ENCODE measurements around the gene OR52B6. TPM values are rescaled to one million over a fixed set of nuclear protein-coding genes. Genes with fewer than 3 reads are reported as not detected.

OR52B6 gene
- total RNA-seq, 3 donors from 2014 or later (not counting 1 experiment from before 2014, with no cell fraction given): not detected

DNA sequence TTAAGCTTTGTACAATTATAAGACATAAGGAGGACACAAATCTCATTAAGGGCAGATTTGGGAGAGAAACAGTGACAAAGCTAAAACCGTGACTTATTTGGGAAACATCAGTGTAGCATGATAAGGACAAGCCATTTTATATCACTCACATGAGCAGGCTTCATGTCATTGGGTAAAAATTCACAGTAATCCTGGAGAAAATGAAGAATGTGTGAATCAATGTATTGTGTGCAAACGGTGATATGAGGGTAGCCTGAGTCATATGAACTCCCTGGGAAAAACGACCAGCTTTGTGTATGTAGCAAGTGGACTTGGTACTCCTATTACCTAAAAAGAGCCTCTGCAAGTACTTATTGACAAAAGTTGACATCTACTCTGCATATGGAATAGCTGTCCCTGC lies 38.1 kb downstream of the OR52B6 start:
- Mint-ChIP-seq H3K27ac (no peak overlapping the region), H3K4me3 (no peak overlapping the region), H3K27me3 (ENCODE audit: low read depth in 2 of 2) (no peaks in the 10 kb centered on the region), H3K4me1 (peaks cover 1 to 2% of the 10 kb centered on the region in 2 donors), H3K36me3 (no peaks in the 10 kb centered on the region), H3K9me3 (no peaks in the 10 kb centered on the region)
- Histone ChIP-seq H3K9me3 (ENCODE audit: control insufficient read depth, insufficient read depth, low read length) (no peaks in the 10 kb centered on the region), H3K4me3 (ENCODE audit: low read length) (no peak overlapping the region), H3K4me1 (ENCODE audit: control insufficient read depth, insufficient read depth, low read length) (no peaks in the 10 kb centered on the region), H3K27ac (ENCODE audit: low read length) (no peak overlapping the region), H3K36me3 (ENCODE audit: control insufficient read depth, insufficient read depth, low read length) (no peaks in the 10 kb centered on the region), H3K27me3 (ENCODE audit: control insufficient read depth, insufficient read depth, low read length) (no peaks in the 10 kb centered on the region)
- DNase-seq: no peak
- intact Hi-C loops (cut with micrococcal nuclease): no loop called here
- no peak for TF ChIP-seq CTCF (IDR thresholded peaks at IDR 0.05)
- 89% methylated on average over 3 of the region's 3 CpGs for WGBS (ENCODE audit: insufficient coverage)
- ATAC-seq: no peak

DNA sequence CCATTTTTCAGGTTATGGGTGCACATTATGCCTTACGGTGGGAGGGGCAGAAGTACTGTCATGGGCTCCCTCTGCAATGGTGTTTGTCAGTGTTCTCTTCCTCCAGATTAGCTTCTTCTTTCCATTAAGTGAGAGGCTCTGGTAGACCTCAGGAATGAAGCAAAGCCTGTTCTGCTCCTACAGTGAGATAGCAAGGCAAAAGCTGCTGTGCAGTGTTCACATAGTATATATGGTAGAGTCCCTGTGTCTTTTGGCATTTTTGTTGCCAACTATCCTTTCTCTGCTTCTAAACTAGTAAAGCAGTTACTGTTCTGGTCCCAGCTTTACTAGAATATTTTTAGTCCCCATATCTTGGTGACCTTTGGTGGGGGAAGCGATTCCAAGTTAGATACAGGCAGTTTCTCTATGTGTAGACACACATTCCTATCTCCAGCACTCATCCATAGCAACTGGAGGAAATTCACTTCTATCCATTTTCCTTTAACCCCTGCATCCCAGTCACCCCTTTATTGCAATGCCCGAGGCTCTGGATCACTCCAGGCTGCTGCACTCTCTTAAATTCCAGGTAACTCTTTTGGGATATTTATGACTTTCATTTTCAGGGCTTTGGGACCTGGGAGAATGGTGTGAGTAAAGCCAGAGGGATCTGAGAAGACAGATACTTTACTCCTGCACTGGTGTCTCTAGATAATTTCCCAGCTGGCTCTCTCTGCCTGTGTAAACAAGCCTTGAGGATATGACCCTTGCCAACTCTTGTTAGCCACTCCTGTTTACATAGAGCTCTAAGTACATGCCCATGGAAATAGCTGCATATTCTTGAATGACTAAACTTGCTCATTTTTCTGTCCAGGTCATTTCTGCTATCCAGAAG lies 40.2 kb downstream of the OR52B6 start:
- Histone ChIP-seq H3K27ac (ENCODE audit: low read length) (no peak overlapping the region), H3K27me3 (ENCODE audit: control insufficient read depth, insufficient read depth, low read length) (no peaks in the 10 kb centered on the region), H3K4me3 (ENCODE audit: low read length) (no peak overlapping the region), H3K4me1 (ENCODE audit: control insufficient read depth, insufficient read depth, low read length) (peaks cover 14% of the 10 kb centered on the region), H3K9me3 (ENCODE audit: control insufficient read depth, insufficient read depth, low read length) (no peaks in the 10 kb centered on the region), H3K36me3 (ENCODE audit: control insufficient read depth, insufficient read depth, low read length) (no peaks in the 10 kb centered on the region)
- H3K9me3 Mint-ChIP-seq: no peaks in the 10 kb centered on the region
- ATAC-seq (no peak), DNase-seq (no peak)
- no peaks in the 10 kb centered on the region for H3K36me3 Mint-ChIP-seq
- no peaks in the 10 kb centered on the region for H3K27me3 Mint-ChIP-seq (ENCODE audit: low read depth in 2 of 2)
- intact Hi-C loops (cut with micrococcal nuclease): no loop called here
- peaks cover 18 to 22% of the 10 kb centered on the region in 2 donors for H3K4me1 Mint-ChIP-seq
- H3K27ac Mint-ChIP-seq: no peak overlapping the region
- no peak for TF ChIP-seq CTCF (IDR thresholded peaks at IDR 0.05)
- WGBS (ENCODE audit: insufficient coverage): 82% methylated on average over 2 of the region's 3 CpGs
- no peak overlapping the region for H3K4me3 Mint-ChIP-seq

GRCh38 chr11:5621580-5621979 lies 40.9 kb downstream of the OR52B6 start:
- Mint-ChIP-seq H3K27ac (no peak overlapping the region), H3K36me3 (no peaks in the 10 kb centered on the region), H3K4me1 (peaks cover 25 to 29% of the 10 kb centered on the region in 2 donors), H3K27me3 (ENCODE audit: low read depth in 2 of 2) (no peaks in the 10 kb centered on the region), H3K4me3 (no peak overlapping the region), H3K9me3 (no peaks in the 10 kb centered on the region)
- no peak overlapping the region for H3K4me3 ChIP-seq (ENCODE audit: low read length)
- no peaks in the 10 kb centered on the region for H3K9me3 ChIP-seq (ENCODE audit: control insufficient read depth, insufficient read depth, low read length)
- intact Hi-C loops (cut with micrococcal nuclease): no loop called here
- H3K4me1 ChIP-seq (ENCODE audit: control insufficient read depth, insufficient read depth, low read length): peaks cover 16% of the 10 kb centered on the region
- H3K27me3 ChIP-seq (ENCODE audit: control insufficient read depth, insufficient read depth, low read length): no peaks in the 10 kb centered on the region
- no peak for ATAC-seq
- H3K36me3 ChIP-seq (ENCODE audit: control insufficient read depth, insufficient read depth, low read length): no peaks in the 10 kb centered on the region
- DNase-seq: no peak
- no peak for TF ChIP-seq CTCF (IDR thresholded peaks at IDR 0.05)
- no peak overlapping the region for H3K27ac ChIP-seq (ENCODE audit: low read length)

DNA sequence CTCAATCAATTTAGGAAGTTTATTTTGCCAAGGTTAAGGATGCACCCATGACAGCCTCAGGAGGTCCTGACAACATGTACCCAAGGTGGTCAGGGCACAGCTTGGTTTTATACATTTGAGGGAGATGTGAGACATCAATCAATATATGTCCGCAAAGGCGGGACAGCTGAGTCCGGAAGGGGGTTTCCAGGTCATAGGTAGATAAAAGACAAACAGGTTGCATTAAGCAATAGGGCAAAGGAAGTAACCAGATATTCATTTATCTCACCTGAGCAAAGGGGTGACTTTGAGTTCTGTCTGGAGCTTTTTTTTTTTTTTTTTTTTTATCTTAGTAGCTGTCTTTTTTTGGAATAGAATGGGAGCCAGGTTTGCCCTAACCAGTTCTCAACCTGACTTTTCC lies 42.1 kb downstream of the OR52B6 start:
- Histone ChIP-seq H3K4me3 (ENCODE audit: low read length) (no peak overlapping the region), H3K9me3 (ENCODE audit: control insufficient read depth, insufficient read depth, low read length) (no peaks in the 10 kb centered on the region), H3K4me1 (ENCODE audit: control insufficient read depth, insufficient read depth, low read length) (peaks cover 20% of the 10 kb centered on the region), H3K27me3 (ENCODE audit: control insufficient read depth, insufficient read depth, low read length) (no peaks in the 10 kb centered on the region), H3K27ac (ENCODE audit: low read length) (no peak overlapping the region), H3K36me3 (ENCODE audit: control insufficient read depth, insufficient read depth, low read length) (no peaks in the 10 kb centered on the region)
- H3K4me3 Mint-ChIP-seq: peak overlapping the region; percentile 28
- no peaks in the 10 kb centered on the region for H3K9me3 Mint-ChIP-seq
- DNase-seq: no peak
- peaks cover 37 to 41% of the 10 kb centered on the region in 2 donors for H3K4me1 Mint-ChIP-seq
- WGBS (ENCODE audit: insufficient coverage): 96% methylated on average over 3 of the region's 3 CpGs
- ATAC-seq: no peak
- TF ChIP-seq CTCF (IDR thresholded peaks at IDR 0.05): no peak
- no peaks in the 10 kb centered on the region for H3K36me3 Mint-ChIP-seq
- H3K27ac Mint-ChIP-seq: no peak overlapping the region
- H3K27me3 Mint-ChIP-seq (ENCODE audit: low read depth in 2 of 2): no peaks in the 10 kb centered on the region
- intact Hi-C loops (cut with micrococcal nuclease): no loop called here
